HEK293T (cell line): Measurements from ENCODE around the gene OSBPL3.

Source experiments
- ARNT ChIP-seq: fragments of 450-650 bp; IDR thresholded peaks from 2 replicates; pipeline ENCODE4 v1.6.1; 2017; ENCODE audit warnings: mild to moderate bottlenecking
- CTBP1 ChIP-seq: fragments of 450-650 bp; IDR thresholded peaks from 2 replicates; pipeline ENCODE4 v1.6.1; 2016; ENCODE audit warnings: borderline replicate concordance
- FOXM1 ChIP-seq: fragments of 450-650 bp; IDR thresholded peaks from 2 replicates; pipeline ENCODE4 v1.6.1; 2017; ENCODE audit warnings: mild to moderate bottlenecking, borderline replicate concordance
- L3MBTL2 ChIP-seq: fragments of 450-650 bp; conservative IDR thresholded peaks from 2 replicates; pipeline ENCODE4 v1.6.1; 2016; ENCODE audit warnings: mild to moderate bottlenecking
- TARDBP ChIP-seq: fragments of 450-650 bp; IDR thresholded peaks from 2 replicates; pipeline ENCODE4 v1.6.1; 2016
- ZNF384 ChIP-seq: fragments of 450-650 bp; IDR thresholded peaks from 2 replicates; pipeline ENCODE4 v1.6.1; 2016
- TF ChIP-seq, protein P1 (sequence below): fragments of 450-650 bp; IDR thresholded peaks from 2 replicates; pipeline ENCODE4 v1.6.1; 2016

DNA sequence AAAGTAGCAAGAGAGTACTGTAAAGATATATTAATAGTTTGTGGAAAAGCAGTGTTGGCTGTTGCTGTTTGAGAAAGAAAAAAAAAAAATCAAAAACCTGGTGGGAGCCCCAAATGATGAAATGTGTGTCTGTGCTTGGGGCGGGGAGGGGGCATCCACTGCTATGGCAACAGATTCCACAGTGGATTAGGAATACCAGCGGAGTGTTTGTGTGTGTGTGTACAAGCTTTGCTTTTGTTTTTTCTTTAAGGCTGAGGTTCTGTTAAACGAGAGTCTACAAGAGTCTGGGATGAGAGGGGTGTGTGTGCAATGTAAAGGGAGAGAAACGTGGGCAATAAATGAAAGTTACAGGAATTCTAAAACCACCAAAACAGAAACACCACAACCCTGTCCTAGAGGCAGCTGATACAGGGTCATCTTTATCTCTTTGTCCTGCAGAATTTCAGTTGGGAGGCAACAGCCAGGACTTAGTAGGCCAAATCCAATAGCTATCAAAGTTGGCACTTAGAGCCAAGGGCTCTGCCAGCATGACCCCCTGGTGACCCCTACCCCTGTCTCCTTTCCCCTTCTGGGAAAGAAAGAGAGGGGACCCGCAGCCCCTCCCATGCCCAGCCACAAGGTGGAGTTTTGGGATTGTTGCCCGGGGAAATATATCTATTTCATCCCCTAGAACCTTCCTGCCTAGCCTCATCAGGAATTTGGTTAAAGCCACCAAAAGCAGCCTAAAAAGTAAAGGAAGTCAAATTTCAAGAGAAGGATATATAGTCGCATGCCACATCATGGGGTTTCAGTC is 85.4 kb downstream of the OSBPL3 start:
- TF ChIP-seq L3MBTL2 (no peak), FOXM1 (no peak), CTBP1 (no peak), ZNF384 (no peak), ARNT (no peak), TARDBP (no peak)
- TF ChIP-seq, protein P1, sequence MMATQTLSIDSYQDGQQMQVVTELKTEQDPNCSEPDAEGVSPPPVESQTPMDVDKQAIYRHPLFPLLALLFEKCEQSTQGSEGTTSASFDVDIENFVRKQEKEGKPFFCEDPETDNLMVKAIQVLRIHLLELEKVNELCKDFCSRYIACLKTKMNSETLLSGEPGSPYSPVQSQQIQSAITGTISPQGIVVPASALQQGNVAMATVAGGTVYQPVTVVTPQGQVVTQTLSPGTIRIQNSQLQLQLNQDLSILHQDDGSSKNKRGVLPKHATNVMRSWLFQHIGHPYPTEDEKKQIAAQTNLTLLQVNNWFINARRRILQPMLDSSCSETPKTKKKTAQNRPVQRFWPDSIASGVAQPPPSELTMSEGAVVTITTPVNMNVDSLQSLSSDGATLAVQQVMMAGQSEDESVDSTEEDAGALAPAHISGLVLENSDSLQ = no peak
